EH (cell line): ENCODE data around the gene PGC.

Experiments used
- DNase-seq: peaks from one replicate; pipeline ENCODE4 v3.0.0-alpha.2; 2015; ENCODE audit warnings: low read depth

The PGC gene

DNA sequence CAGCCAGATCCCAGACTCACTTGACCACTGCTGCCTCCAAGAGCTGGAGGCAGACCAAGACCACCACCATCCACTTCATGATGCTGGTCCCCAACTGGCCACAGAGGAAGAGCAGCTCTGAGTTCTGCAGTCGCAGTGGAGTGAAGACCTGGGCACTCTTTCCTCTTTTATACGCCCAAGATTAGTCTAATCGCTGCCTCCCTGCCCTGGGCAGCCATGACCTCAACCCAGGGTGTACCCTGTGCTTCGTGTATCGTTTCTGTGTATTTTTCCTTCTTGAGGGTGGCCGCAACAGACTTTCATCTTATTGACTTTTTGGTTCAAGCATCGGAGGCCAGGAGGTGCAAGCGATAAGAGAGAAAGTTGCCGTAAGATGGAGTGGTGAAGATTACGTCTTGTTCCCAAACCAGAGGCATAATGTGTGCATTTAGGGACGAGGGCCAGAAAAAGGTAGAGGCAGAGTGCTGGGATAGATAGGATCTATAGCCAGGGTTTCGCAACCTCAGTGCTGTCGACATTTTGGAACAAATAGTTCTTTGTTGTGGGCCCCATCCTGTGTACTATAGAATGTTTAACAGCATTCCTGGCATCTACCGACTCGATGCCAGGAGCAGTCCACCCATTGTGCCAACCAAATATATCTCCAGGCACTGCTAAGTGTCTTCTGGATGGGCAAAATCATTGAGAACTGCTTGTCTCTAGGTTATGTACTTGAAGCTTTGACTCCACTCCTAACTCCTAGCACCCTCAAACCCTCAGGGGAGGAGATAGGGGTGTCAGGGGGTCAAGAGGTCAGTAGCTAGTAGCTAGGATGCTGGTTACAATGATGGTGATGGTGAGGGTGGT lies at the start of gene PGC:
TSS of gene PGC (minus strand) at position 142 of the 846 bp plus-strand sequence. CDS start at position 79, 63 bp downstream.
- DNase-seq = no peak

DNA sequence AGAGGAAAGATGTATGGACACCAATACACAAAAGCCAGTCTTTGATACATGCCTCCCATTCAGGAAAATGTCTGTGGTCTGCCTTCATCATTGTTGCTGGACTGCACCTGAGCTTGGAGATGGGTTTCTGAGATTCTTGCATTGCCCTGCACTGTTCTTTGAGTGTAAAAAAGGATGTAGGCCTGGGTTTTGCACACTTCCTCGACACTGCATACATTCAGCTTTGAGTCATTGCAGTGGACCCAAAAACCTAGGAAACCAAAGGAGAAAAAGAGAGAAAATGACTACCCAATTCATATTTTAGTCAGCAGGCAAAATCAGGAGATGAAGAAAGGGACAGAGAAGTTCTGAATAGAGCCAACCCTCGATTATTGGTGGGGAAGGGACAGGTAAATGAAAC lies 49.3 kb upstream of the PGC start:
- no peak for DNase-seq

DNA sequence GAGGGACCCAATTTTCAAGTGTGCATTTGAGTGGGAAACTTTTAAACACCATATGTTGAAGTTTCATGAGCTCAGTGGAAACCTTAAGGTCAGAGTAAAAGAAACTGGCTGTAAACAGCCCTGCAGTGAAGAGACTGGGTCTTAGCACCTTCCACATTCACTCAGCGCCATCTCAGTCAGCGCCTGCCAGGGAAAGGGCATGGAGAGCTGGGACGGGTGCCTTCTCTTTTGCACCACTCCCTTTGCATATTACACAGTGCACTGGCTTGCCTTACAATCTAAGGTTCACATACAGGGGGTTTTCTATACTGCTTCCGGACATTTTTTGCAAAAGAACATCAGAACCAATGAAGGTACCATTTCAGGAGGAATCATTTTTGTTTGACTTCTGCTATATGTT lies 44.8 kb upstream of the PGC start:
- DNase-seq = no peak

DNA sequence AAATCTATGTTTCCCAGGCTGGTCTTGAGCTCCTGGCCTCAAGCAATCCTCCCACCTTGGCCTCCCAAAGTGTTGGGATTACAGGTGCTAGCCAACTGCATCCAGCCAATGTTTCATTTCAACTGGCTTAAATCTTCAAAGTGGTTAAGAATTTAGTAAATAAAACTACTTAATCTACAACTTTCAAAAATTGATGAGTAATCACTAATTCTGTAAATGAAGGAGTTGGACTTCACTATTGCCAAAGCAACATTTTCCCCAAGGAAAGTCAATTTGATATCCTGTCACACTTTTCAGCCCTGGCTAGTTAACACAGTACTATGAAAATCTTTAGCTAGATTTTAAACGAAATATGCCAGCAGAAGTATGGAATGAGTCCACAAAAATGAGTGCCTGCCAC lies 44.1 kb upstream of the PGC start:
- DNase-seq = no peak

DNA sequence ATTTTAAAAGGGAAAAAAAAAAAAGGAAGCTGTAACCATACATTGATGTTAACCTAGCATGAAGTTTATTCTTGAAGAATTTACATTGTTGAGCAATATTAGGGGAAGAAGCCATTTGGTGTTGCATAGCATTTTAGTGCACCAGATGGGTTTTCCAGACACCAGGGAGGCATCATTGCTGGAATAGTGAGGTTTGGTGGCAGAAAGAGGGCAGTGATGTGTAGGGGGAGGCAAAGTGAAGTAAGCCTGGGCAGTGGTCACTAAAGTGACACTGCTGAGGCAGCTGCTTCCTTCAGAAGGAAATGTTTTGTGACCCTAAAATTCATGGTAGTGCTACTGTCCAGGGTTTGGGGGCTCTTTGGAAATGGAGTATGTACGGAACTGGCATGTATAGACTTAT lies 42.8 kb upstream of the PGC start:
- DNase-seq = no peak

DNA sequence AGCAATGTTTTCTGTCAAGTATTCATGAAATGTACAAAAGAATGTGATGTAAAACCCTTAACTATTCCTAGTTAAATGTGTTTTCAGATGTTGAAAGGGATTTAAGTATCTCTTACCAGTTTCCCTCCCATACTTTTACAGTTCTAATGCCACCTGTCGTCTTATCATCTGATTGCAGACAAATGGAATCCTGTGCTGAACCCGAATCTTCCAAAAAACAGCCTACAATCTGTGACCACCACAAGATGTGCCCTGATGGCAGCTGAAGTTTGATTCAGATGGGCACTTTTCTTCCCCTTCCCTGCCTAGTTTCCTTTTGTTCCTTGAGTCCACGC lies 42.2 kb upstream of the PGC start:
- DNase-seq = no peak

DNA sequence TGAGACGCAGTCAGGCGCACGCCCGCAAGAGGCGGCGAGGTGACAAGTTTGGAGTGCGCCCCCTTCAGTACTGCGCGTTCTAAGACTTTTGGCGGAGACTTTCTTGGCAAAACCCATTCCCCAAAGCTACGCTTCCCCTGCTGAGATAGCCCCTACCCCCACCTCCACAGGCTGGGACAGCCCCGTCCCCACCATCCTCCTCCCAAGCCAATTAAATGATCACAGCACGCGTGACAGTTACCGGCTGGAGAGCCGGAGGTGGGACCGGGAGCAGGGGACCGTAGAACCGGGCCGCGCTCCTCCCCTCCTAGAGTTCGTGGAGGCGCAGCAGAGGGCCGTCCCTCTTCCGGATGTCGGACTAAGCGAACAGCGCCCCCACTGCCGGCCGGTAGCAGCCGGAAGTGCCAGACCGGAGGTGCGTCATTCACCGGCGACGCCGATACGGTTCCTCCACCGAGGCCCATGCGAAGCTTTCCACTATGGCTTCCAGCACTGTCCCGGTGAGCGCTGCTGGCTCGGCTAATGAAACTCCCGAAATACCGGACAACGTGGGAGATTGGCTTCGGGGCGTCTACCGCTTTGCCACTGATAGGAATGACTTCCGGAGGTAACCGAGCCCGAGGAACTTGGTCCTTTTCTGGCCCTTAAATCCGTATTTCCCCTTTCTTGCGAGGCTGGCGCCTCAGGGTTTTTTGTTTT lies 40.2 kb upstream of the PGC start, which contains the start of gene TOMM6:
TSS of gene TOMM6 (plus strand) at position 476 of the 699 bp plus-strand sequence. CDS start at position 480, 4 bp downstream.
- DNase-seq = peak; percentile 94

DNA sequence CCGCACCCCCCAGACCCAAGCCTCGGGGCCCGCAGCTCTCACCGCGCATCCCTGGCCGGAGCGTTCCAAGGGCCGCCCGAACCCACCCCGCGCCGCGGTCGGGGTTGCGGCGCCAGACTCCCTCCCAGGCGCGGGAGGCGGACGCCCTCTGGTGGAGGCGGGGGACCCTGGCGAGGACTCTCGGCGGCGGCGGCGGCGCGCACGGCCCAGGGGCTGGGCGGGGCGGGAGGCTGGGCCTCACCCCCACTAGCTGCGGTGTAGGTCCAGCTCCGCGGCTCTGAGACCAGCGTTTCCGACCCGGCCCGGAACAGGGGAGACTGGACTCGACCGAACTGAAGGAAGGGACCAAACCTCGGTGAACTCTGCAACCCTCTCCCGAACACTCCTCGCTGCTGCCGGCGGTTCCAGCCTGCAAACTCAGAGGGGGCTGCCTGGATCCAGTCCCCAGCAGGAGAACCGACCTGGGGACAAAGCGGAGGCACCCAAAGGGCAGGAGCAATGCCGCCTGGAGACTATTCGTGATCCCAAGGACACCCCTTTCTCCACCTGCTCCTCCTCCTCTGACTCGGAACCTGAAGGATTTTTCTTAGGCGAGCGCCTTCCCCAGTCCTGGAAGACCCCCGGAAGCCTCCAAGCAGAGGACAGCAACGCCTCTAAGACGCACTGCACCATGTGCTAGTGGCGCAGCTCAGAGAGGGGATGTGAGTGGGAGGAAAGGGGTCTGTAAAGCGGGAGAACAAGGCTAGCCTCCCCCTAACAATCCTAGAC lies 39.4 kb upstream of the PGC start:
- DNase-seq = peak; percentile 81

DNA sequence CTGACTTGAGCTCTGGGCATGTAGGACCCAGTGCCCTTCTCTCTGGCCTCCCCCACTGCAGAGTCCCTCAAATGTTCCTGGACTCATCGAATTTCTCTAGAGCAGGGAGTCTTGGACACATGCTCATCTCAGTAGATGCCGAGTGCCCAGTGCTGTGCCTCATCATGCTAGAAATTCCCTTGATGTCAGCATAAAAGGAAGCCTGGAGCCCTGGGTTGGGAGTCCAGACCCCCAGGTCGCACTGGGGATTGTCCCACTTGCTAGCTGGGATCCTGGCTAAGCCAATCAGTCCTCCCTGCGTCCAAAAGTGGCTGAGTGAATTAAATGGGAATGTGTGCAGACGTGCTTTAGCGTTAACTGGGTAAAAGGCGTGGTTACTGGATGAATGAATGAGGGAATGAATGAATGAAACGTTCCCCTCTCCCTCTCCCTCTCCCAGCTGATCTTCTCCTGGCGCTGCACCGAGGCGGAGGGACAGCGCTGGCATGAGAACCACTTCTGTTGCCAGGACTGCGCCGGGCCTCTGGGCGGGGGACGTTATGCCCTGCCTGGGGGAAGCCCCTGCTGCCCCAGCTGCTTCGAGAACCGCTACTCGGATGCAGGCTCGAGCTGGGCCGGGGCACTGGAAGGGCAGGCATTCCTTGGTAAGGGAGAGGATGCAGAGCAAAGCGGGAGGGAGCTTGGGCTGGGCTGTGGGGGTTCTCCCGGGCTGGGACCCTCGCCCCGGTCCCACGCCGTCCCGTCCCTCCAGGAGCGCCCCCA lies 38.7 kb upstream of the PGC start:
- peak; percentile 51 for DNase-seq

DNA sequence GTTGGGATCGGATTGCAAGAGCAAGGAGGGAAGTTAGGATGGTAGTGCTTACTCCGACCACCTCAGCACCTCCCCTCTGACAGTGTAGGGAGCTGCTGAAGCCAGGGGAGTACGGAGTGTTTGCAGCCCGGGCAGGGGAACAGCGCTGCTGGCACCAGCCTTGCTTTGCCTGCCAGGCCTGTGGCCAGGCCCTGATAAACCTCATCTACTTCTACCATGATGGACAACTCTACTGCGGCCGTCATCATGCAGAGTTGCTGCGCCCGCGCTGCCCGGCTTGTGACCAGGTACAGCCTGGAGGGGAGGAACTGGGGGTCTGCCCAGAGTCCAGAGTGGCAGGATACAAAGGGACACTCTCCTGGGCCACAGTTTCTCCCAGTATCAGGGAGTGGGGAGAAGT lies 38.1 kb upstream of the PGC start:
- no peak for DNase-seq

DNA sequence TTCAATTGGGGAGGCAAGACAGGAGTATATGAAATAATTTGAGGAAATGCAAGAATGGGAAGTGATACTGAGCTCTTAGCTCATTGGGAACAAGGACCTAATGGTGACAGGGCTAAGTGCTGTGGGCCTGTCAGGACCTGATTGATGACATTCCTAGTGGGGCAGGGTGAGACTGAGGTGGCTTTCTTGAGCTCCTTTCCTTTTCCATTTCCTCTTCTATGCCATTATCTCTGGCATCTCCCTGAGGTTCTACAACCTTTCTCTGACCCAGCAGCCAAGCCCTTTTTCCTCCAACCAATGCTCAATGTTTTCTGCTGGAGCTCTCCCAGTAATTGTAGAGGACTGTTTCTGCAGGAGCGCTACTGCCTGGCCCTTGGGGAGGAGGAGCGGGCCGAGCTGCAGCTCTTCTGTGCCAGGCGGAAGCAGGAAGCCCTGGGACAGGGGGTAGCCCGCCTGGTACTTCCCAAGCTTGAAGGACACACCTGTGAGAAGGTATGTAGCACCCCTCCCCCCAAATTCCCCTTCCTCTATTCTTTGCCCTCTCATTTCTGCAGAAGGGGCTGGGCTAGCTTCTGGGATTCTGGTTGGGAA lies 37.5 kb upstream of the PGC start:
- DNase-seq = no peak

DNA sequence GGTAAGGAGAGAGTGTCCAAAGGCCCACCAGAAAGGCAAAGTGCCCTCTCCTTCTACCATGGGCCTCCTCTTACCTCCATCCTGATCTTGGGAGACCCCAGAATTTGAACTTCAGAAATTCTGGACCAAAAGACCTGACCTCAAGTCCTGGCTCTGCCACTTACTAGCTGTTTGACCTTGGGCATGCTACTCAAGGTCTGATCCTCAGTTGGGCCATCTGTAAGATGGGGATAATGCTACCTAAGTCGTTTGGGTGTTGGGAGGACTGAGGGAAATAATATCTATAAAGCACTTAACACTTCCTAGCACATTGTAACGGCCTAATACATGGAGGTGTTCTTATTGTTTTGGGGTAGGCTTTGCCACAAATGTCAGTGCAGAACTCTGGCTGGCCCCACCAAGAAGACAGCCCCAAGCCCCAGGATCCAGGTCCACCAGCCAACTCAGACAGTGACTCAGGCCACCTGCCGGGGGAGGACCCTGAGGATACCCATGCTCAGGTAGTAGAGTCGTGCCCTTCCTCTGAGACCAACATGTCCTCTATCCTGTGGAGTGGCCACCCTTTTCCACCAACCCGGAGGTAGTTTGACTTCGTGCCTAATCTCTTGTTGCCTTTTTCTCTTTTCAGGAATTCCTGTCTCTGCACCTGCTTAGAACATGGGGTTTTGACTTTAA lies 36.0 kb upstream of the PGC start:
- DNase-seq = no peak

DNA sequence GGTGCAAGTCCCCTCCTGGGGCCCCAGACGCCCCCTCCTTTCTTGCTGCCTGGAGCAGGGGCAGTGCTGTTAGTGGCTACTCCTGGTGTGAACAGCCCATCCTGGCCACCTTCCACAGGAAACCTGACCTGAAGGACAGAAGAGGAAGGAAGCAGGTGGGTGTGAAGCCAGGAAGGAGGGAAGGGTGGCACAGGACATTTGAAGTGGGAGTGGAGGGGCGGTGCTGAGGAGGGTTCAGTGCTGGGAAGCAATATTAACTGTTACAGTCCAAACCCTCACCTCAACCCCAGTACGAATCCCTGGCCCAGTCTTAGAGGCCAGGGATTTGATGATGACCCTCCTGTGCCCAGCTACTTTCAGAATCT lies 34.2 kb upstream of the PGC start:
- no peak for DNase-seq

DNA sequence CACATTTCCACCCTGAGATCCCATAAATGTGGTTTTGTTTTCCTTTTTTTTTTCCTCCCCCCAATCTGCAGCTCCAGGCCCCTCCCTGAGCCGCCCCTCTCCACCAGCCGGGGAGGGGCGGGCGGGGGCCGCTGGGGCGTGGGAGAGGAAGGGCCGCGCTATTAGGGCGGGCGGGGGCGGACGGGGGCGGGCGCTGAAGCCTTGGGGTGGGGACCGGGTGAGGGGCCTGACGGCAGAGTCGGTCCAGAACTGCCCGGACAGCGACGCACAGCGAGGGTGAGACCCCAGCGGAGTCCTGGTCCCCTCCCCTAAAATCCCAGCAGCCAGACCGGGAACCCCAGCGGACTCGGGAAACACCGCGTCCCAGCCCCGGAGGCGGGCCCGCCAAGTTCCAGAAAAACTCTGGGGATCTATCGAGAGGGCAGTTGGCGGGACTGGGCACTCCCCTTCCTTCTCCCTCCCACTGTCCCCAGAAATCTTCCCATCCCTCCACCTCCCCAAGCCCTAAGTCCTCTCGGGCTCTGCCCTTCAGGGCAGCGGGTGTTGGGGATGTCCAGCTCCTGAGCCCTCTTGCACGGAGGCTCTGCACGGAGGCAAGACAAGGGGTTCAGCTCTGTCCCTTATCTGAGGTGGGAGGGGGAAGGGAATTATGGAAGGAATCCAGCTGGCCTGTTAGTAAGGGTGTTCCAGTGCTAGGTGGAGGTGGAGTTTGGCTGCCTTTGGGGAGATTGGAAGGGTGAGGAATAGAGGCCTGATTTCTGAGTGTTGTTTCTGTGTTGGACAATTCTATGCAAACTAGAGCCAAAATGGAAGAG lies 33.6 kb upstream of the PGC start, which contains the start of gene PRICKLE4:
TSS of gene PRICKLE4 (plus strand) at position 232 of the 815 bp plus-strand sequence. CDS start 2,692 bp downstream, outside the sequence.
- no peak for DNase-seq

DNA sequence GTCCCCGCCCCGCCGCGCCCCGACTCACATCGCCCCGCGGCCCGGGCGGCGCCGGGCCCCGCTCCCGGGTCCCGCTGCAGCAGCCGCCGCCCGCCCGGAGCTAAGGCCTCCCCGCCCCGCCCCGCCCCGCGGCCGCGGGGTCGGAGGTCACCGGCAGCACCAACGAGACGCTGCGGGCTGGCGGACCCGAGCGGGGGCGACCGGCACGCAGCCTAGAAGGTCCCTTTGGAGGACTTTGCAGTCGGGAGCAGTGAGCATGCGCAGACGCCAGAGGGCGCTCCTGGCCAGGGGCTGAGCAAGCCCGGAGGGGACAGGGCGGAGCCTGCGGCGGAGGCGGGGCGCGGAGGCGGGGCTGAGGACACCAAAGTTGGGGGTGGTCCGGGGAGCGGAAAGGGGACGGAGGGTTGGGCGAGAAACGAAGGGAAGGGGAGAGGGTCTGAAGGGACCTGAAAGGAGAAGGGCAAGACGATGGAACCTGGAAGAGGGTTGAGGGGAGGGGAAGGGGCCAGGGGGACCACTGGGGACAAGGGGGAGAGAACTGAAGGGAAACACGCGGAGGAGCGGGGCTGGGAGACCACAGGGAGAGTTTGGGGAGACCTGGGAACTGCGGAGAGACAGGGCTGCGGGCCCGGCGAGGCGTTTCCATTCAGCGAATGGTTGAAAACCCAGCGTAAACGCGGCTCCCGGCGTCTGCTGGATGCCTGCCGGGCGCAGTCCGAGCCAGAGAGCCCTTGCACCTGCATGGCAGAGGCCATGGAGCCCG lies 32.8 kb upstream of the PGC start, which contains the start of gene FRS3:
TSS of gene FRS3 (minus strand) at position 113 of the 763 bp plus-strand sequence. CDS start 2,913 bp downstream, outside the sequence.
- DNase-seq = peak; percentile 90

DNA sequence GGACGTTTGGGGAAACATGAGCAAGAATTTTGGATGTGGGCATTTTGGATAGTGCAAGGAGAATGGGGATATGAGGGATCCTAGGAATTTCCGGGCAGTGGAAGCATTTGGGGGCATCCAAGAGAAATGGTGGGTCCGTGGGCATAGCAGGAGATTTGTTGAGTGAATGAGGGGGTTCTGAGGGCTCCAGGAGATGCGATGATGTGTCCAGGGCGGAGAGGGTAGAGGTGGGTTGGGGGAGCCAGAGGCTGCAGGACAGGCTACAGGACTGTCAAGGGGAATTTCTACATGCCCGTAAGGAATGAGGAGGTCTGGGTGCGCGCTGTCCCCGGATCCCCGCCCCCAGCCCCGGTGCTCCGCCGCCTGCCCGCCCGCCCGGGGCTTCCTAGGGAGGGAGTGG lies 32.1 kb upstream of the PGC start:
- DNase-seq = no peak

DNA sequence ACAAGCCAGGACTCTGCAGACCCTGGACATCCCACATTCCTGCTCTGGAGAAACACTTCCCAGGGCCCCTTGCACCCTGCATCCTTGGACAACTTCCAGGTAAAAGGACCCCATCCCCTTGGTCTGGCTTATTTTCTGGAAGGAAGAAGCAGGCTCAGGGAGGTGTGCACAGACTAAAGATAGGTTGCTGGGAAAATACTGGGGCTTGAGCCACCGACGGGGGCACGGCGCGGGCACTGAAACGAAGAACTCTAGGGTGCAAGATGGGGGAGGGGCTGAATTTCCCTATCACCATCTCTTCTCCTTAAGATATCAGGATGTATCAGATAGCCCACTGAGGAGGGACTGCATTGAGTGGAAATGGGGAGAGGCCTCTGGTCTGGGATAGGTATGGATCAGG lies 31.7 kb upstream of the PGC start:
- DNase-seq = no peak

DNA sequence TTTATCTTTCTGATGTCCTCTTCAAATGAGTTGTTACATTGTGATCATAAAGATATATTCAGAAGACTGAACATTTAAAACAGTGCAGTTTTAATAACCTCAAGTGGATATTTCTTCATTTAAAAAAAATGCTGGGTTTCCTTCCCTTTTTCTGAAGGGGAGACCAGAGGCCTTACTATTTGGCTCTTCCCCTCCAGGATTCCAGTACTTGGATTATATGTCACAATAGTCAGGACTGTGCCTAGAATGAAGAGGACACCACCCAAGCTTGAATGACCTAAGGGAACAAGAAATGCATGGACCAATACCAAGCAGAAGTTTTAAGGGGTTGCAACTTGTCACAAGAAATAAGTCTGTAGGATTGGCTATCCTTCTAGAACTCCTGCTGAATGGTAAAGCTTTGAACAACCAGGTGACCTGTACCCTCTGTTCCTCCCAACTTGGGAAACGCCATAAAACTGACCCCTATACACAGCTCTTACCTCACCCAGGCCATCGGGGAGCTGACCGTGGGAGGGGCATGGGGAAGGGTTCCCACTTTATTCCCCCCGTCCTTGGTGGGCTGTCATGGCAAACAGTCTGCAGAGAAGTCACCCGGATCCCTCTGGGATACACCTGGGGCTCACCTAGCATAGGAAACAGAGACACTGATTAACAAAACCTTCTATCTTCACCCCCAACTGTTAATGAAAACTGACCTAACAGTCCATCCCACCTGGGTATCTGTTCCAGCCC lies 30.5 kb upstream of the PGC start:
- DNase-seq = no peak
